ENCODE results near the gene TLE4.

- TF ChIP-seq EZH2 (IDR thresholded peaks at IDR 0.05; ENCODE audit: borderline replicate concordance, control insufficient read depth, low read depth, low read length) (no peak), IRF3 (IDR thresholded peaks at IDR 0.05) (no peak), CTCF (IDR thresholded peaks at IDR 0.05 in 2 of 3, conservative IDR thresholded peaks at IDR 0.05 in 1 of 3; ENCODE audit: control insufficient read depth in 2 of 3, extremely low read depth in 1 of 3, insufficient read depth in 1 of 3, low read depth in 3 of 3, low read length in 3 of 3) (no peak), E2F8 (IDR thresholded peaks at IDR 0.05; ENCODE audit: low read depth, partially characterized antibody) (no peak), REST (IDR thresholded peaks at IDR 0.05; ENCODE audit: low read depth, low read length) (no peak), SIN3A (IDR thresholded peaks at IDR 0.05; ENCODE audit: low read depth, low read length) (no peak), ELK1 (IDR thresholded peaks at IDR 0.05; ENCODE audit: low read depth, low read length) (no peak), JUND (IDR thresholded peaks at IDR 0.05; ENCODE audit: low read depth, low read length) (no peak), USF2 (IDR thresholded peaks at IDR 0.05; ENCODE audit: borderline replicate concordance, low read depth, low read length) (no peak), PAX5 (IDR thresholded peaks at IDR 0.05; ENCODE audit: borderline replicate concordance, low read depth, low read length) (no peak), SP1 (IDR thresholded peaks at IDR 0.05; ENCODE audit: low read depth, low read length) (no peak), SIX5 (IDR thresholded peaks at IDR 0.05; ENCODE audit: low read depth, low read length, severe bottlenecking) (no peak)
Observed at GRCh38 chr9:79522793-79523192, 49.0 kb upstream of the TLE4 start.
